ENCODE results near the gene MGLL.
"Not testable (repeated sequence)": the region's sequence is repeated elsewhere in the genome, so short reads cannot be mapped to it uniquely, and the experiment has no call there.

The MGLL gene

GRCh38 chr3:127711021-127711695, 111.2 kb downstream of the MGLL start:
- DNase-seq (ENCODE audit: low spot score) (no peak), FAIRE-seq (no peak)

- FAIRE-seq (no peak), DNase-seq (ENCODE audit: low spot score) (no peak)
Observed at GRCh38 chr3:127710155-127710941, 112.0 kb downstream of the MGLL start.

GRCh38 chr3:127709320-127710060, 112.8 kb downstream of the MGLL start:
- FAIRE-seq (no peak), DNase-seq (ENCODE audit: low spot score) (no peak)

DNA sequence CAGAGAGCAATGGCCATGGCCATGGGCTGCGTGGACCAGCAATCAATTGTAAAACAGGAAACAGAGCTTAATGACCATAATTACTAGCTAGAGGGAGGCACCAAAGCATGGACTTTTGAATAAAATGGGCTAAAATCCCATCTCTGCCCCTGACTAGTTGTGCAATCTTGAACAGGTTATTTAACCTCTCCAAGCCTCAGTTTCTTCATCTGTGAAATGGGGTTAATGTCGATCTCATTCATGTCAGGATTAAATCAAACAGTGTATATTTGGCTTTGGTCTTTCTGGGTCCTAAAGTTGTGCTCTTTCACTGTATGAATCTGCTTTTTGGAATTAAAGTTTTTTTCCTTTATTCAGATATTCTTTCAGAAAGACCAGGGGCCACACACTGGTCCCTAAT, 113.5 kb downstream of the MGLL start:
- FAIRE-seq, result no peak
- DNase-seq (ENCODE audit: low spot score), result no peak

- no peak for FAIRE-seq
- no peak for DNase-seq (ENCODE audit: low spot score)
Observed at GRCh38 chr3:127707851-127708411, 114.4 kb downstream of the MGLL start.

DNA sequence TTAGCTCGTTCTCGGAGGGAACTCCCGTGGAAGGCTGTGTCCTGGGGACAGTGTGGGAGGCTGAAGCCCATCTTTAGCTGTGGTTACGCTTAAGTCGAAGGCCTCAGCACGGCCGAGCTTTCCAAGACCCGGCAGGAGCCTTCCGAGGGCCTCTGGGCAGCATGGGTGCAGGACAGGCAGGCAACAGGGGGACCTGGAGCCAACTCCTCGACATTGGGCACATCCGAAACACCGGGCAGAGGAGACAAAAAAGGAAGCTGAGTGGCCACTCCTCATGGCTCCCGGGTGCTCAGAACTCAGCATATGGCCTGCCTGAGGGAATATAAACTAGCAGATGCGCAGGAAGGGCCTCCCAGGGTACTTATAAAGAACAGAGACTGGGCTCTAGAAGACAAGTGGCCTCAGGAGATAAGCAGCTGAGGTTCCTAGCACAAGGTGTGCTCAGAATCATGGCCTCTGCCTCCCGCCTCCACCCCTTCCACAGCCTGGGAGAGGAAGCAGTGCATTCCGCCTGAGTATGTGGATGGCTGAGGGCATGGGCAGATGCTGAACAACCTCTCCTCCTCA, 115.4 kb downstream of the MGLL start:
- FAIRE-seq (no peak), DNase-seq (ENCODE audit: low spot score) (no peak)

DNA sequence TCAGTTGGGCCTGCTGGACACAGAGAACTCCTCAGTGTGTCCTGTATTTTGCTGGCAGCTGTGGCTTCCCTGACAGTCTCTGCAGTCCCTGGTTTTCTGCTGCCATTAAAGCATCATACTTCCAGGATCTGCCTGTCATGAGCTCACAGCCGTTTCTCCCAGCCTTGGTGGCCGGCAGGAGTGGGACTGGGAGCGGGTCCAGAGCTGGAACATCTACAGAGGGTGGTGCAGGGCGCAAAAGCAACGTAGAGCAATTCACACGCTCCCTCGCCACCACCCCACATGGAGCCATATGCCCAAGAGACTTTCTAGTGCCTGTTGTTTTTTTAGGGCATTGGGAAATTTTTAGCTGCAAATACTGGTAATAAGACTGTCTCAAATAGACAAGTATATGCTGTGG, 116.0 kb downstream of the MGLL start:
- FAIRE-seq (no peak), DNase-seq (ENCODE audit: low spot score) (no peak)

GRCh38 chr3:127704840-127705239, 117.5 kb downstream of the MGLL start:
- FAIRE-seq; DNase-seq (ENCODE audit: low spot score): not testable (repeated sequence)

DNA sequence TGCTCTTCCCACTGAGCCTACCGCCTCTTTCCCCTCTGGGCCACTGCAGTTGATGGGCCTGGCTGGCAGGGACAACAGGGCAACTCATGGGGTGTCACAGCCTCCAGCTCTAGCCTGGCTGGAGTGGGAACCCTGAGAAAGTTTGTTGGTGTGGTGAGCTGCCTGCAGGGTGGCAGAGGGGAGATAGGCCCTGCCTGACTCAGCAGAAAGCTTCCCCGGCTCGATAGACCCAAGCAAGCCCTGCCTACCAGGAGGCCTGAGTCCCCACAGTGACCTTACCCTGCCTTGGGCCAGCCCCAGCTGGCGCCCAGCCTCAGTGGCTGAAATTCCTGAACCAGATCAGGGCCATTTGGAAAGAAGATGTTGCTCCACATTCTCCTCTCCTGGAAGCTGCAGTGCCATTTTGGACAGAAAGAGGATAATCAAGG, 120.2 kb downstream of the MGLL start:
- DNase-seq (ENCODE audit: low spot score) (no peak), FAIRE-seq (no peak)

GRCh38 chr3:127701280-127701911, 120.9 kb downstream of the MGLL start:
- DNase-seq (ENCODE audit: low spot score), result no peak
- no peak for FAIRE-seq

GRCh38 chr3:127700406-127700805, 121.9 kb downstream of the MGLL start:
- FAIRE-seq (no peak), DNase-seq (ENCODE audit: low spot score) (no peak)

DNA sequence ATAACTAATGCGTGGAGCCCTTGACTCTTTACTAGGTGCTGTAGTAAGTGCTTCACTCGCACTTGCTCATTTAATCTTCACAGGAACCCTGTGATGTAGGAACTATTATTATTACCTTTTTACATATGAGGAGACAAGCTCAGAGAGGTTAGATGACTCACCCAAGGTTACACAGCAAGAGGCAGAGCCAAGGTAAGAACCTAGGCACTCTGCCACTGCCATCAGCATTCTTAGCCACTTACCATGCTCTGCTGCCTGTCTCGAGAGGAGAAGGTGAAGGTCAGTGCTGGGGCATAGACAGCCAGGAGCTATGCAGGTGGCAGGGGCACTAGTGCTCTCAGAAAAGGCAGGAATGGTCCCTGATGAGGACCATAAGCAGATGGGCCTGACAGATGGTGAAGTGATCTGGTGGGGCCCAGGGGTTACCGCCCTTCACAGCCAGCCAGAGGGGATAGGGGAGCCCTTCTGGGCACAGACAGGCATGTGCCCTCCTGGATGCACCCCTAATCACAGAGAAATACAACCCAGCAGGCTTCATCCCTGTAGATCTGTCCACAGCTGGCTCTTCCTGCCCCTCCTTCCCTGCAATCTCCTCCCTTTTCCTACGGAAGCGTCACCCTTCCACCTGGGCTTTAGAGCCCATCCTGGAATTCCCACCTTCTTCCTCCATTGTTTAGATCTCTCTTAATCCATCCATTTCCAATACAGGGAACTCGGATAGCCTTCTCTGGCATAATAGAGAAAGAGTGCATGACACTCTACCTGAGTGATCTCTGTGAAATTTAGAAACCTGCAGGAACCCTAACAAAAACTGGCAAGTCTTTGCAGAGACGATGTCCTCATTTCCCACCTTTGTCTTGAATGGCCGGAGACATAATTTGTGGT, 122.7 kb downstream of the MGLL start:
- DNase-seq (ENCODE audit: low spot score), result peak; percentile 45
- FAIRE-seq, result peak; percentile 68

GRCh38 chr3:127698691-127699415, 123.5 kb downstream of the MGLL start:
- DNase-seq (ENCODE audit: low spot score) (no peak), FAIRE-seq (no peak)

GRCh38 chr3:127698286-127698685, 124.0 kb downstream of the MGLL start:
- DNase-seq (ENCODE audit: low spot score) (no peak), FAIRE-seq (no peak)

DNA sequence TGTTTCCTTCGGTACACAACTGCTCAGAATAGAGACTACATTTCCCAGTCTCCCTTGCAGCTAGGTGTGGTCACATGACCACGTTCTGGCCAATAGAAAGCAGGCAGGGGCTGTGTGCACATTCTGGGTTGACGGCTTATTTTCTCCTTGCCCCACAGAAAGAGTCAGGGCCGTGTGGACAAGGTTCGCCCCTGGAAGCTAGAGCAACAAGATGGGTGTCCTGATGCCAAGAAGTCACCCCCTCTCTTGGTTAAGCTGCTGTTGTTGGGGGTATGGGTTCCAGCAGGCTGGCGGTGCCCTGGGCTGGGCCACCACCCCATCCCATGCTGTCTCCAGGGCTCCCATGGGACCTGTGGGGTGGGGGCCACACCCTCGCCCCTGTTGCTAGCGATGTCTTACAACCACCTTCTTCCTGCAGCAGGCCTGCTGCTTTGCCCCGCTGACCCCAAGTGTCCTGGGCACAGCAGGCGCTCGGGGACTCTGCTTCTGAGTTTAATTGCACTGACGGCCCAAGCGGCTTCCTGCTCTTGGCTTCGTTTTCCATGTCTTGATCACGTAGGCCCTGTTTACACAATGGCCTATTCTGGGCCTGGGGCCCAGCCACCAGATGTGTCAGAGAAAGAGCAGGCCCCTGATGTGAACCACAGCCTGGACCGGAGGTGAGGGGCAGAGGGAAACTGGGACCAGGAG, 124.6 kb downstream of the MGLL start:
- FAIRE-seq (no peak), DNase-seq (ENCODE audit: low spot score) (peak; percentile 39)

DNA sequence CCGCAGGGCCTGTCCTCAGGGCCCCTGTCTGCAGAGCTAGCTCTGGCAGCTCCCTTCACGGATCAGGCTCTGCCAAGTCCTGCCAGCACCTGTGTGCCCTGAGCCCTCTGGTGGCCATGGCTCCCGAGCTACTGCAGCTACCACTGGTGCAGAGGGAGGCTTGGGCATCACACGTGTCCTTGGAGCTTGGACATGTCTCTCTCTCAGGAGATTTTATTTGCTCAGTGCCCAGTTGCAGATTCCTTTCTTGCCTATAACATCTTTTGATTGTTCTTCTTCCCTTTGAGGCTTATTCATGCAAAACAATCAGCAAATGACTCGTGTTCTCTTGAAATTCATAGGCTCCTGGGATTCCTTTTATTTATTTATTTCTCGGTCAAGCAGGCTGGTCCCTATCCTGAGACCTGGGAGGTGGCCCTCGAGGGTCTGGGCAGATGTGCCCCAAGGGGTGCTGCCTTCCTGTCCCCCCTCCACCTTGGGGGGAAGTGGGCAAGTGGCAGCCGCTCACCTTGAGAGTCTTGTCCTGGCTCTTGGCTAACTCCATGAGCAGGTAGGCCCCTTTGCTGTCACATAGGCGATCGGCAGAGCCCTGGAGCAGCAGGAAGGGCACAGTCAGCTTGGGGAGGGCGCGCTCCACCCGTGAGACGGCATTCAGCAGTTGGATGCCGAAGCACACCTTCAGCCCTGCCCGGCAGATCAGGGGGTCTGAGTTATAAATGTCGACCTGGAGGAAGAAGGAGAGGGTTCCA, 127.7 kb downstream of the MGLL start:
- DNase-seq (ENCODE audit: low spot score) (peak; percentile 51), FAIRE-seq (no peak)

DNA sequence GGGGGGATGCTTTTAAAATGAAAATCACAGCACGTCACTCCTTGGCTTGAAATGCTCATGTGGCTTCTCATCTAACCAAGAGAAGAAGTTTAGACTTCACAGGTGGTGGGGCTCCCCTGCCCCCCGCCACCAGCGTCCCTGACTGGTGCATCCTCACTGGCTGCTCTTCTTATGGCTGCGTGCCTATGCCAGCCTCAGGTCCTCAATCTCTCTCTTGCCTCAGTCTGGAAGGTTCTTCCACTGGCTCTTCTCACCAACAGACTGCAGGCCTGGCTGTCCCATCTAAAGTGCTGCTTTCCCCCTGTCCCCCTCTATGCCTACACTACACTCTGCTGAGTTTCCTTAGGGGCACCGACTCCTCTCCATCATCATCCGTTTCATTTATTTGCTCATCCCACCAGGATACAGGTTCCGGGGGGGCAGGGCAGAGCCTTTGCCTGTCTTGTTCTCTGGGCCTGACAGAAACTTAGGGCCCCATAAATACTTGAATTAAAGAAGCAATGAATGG, 128.9 kb downstream of the MGLL start:
- no peak for DNase-seq (ENCODE audit: low spot score)
- FAIRE-seq, result no peak

Measured in RCC 7860 (cell line).